BE2C (cell line): ENCODE results near the gene TBC1D5.
A peak's percentile ranks its signal among the peaks of the same experiment; 100 is the strongest.

Experiments used
- DNase-seq: peaks from one replicate; pipeline ENCODE4 v3.0.0-alpha.2; 2020
- H3K27me3 ChIP-seq: fragments of 250-450 bp; sonication (Bioruptor Pico); 2 replicates; pipeline ENCODE4 v1.5.1; 2020; ENCODE audit warnings: mild to moderate bottlenecking
- H3K36me3 ChIP-seq: fragments of 250-450 bp; sonication (Bioruptor Pico); 2 replicates; pipeline ENCODE4 v1.5.1; 2020; ENCODE audit warnings: mild to moderate bottlenecking
- H3K4me1 ChIP-seq: fragments of 250-450 bp; sonication (Bioruptor Pico); 2 replicates; pipeline ENCODE4 v1.5.1; 2020
- H3K4me3 ChIP-seq: 2 replicates; pipeline ENCODE4 v1.5.1; 2011; ENCODE audit warnings: low read depth, low read length
- H3K9me3 ChIP-seq: fragments of 250-450 bp; sonication (Bioruptor Pico); 2 replicates; pipeline ENCODE4 v1.5.1; 2020
- TF ChIP-seq, protein P1 (sequence below): IDR thresholded peaks from 2 replicates; pipeline ENCODE4 v1.5.1; 2012; ENCODE audit warnings: mild to moderate bottlenecking, low read depth, low read length

Gene TBC1D5

GRCh38 chr3:17478673-17479072, 263.8 kb downstream of the TBC1D5 start:
- no peak for DNase-seq
- no peaks in the 10 kb centered on the region for H3K36me3 ChIP-seq

DNA sequence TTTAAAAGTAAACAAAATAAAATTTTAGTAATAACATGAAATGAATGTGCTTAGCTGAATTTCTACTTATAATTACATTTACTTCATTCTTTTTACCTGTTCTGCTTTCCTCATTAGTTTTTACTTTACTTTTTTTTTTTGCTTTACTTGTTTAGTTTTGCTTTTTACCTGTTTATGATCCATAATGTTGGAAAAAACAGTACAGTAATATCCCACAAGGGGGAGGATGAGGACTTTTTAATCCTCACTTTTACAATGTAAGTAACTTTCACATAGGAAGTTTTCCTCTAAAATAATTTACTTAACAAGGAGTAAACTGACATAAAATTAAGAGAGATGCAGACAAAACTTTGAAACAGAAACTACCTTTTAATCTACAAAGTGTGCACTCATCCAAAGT, 268.7 kb downstream of the TBC1D5 start:
- H3K4me1 ChIP-seq: no peaks in the 10 kb centered on the region
- H3K27me3 ChIP-seq: no peaks in the 10 kb centered on the region
- H3K4me3 ChIP-seq: no peak overlapping the region
- H3K36me3 ChIP-seq: no peaks in the 10 kb centered on the region
- TF ChIP-seq, protein P1, sequence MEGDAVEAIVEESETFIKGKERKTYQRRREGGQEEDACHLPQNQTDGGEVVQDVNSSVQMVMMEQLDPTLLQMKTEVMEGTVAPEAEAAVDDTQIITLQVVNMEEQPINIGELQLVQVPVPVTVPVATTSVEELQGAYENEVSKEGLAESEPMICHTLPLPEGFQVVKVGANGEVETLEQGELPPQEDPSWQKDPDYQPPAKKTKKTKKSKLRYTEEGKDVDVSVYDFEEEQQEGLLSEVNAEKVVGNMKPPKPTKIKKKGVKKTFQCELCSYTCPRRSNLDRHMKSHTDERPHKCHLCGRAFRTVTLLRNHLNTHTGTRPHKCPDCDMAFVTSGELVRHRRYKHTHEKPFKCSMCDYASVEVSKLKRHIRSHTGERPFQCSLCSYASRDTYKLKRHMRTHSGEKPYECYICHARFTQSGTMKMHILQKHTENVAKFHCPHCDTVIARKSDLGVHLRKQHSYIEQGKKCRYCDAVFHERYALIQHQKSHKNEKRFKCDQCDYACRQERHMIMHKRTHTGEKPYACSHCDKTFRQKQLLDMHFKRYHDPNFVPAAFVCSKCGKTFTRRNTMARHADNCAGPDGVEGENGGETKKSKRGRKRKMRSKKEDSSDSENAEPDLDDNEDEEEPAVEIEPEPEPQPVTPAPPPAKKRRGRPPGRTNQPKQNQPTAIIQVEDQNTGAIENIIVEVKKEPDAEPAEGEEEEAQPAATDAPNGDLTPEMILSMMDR: peak; percentile 18; the same call in 1 of the 2 replicates
- H3K9me3 ChIP-seq: no peaks in the 10 kb centered on the region
- no peak for DNase-seq

More at GRCh38 chr3:17478673-17479072, 263.8 kb downstream of the TBC1D5 start:
- TF ChIP-seq, protein P1: no peak
- Histone ChIP-seq H3K9me3 (no peaks in the 10 kb centered on the region), H3K4me3 (no peak overlapping the region), H3K4me1 (no peaks in the 10 kb centered on the region), H3K27me3 (no peaks in the 10 kb centered on the region)

GRCh38 chr3:17469954-17470353, 272.5 kb downstream of the TBC1D5 start:
- Histone ChIP-seq H3K9me3 (no peaks in the 10 kb centered on the region), H3K27me3 (no peaks in the 10 kb centered on the region), H3K4me3 (no peak overlapping the region), H3K4me1 (no peaks in the 10 kb centered on the region), H3K36me3 (no peaks in the 10 kb centered on the region)
- TF ChIP-seq, protein P1: no peak
- DNase-seq: no peak

GRCh38 chr3:17469520-17469919, 272.9 kb downstream of the TBC1D5 start:
- H3K9me3 ChIP-seq: no peaks in the 10 kb centered on the region
- H3K4me1 ChIP-seq: no peaks in the 10 kb centered on the region
- no peak overlapping the region for H3K4me3 ChIP-seq
- TF ChIP-seq, protein P1: no peak
- H3K27me3 ChIP-seq: no peaks in the 10 kb centered on the region
- no peaks in the 10 kb centered on the region for H3K36me3 ChIP-seq
- no peak for DNase-seq

DNA sequence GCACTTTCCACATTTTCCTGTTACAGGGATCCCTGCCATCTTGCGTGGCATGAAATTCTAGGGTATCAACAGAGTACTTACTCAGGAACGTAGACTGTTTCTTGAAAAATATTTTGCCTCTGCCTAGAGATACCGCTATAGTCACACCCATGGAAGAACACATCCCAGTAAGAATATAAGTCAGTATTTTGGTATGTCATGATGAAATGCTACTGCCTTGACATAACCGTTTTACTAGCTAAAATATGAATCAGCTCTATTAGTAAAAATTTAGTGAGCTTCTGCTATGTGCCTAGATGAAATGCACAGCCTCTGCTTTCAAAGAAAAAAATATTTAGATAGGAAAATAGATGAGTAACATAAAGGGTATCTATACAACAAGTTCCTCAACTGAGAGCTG, 276.4 kb downstream of the TBC1D5 start:
- Histone ChIP-seq H3K4me3 (no peak overlapping the region), H3K4me1 (no peaks in the 10 kb centered on the region), H3K9me3 (no peaks in the 10 kb centered on the region), H3K27me3 (no peaks in the 10 kb centered on the region), H3K36me3 (no peaks in the 10 kb centered on the region)
- TF ChIP-seq, protein P1: no peak
- DNase-seq: no peak

DNA sequence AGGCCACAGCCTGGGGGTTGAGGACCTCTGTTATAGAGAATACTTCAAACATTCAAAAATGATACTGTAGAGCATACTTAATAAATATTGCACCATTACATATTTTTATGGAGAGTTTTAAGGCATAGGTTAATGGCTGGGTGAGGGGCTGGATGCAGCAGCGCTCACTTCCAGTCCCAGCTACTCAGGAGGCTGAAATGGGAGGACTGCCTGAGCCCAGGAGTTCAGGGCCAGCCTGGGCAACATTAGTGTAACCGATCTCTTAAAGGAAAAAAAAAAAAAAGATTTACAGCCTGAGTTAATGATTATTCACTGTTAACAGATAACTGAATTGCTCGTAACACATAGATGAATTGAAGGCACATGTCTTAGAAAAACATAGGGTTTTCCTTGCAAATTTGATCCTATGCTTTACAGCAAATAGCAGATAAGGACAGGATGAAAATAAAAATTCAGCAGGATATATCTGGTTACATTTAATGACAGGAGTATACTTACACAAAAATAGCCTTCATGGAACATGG, 282.9 kb downstream of the TBC1D5 start:
- H3K36me3 ChIP-seq: no peaks in the 10 kb centered on the region
- H3K9me3 ChIP-seq: no peaks in the 10 kb centered on the region
- no peak overlapping the region for H3K4me3 ChIP-seq
- H3K4me1 ChIP-seq: no peaks in the 10 kb centered on the region
- DNase-seq: no peak
- TF ChIP-seq, protein P1: no peak
- no peaks in the 10 kb centered on the region for H3K27me3 ChIP-seq
